GM18907 (cell line): ENCODE measurements around the gene WWP2.
"Not testable (repeated sequence)": the region's sequence is repeated elsewhere in the genome, so short reads cannot be mapped to it uniquely, and the experiment has no call there.

ENCODE experiments used
- ATAC-seq: cut with Tn5 transposase; IDR thresholded peaks from one replicate; pipeline ENCODE4 v1.9.1; 2021; ENCODE audit warnings: mild to moderate bottlenecking, moderate library complexity; ENCODE audit not compliant: unreplicated experiment

WWP2 gene

GRCh38 chr16:69853481-69853880, 91.3 kb downstream of the WWP2 start:
- no peak for ATAC-seq

- not testable (repeated sequence) for ATAC-seq
These were observed 92.6 kb downstream of the WWP2 start for GRCh38 chr16:69854776-69855175.

GRCh38 chr16:69855592-69855991, 93.5 kb downstream of the WWP2 start:
- no peak for ATAC-seq

- ATAC-seq, result no peak
These were observed 96.3 kb downstream of the WWP2 start for GRCh38 chr16:69858191-69859104.

- no peak for ATAC-seq
These were observed 97.2 kb downstream of the WWP2 start for GRCh38 chr16:69859105-69859989.

- no peak for ATAC-seq
These were observed 98.4 kb downstream of the WWP2 start for GRCh38 chr16:69860233-69861231.

GRCh38 chr16:69861292-69862030, 99.3 kb downstream of the WWP2 start:
- ATAC-seq, result no peak

- ATAC-seq, result no peak
These were observed 101.5 kb downstream of the WWP2 start for GRCh38 chr16:69863401-69864281.

- ATAC-seq, result no peak
These were observed 103.6 kb downstream of the WWP2 start for GRCh38 chr16:69865701-69866100.

GRCh38 chr16:69867784-69868560, 105.8 kb downstream of the WWP2 start:
- ATAC-seq, result no peak

- no peak for ATAC-seq
These were observed 108.6 kb downstream of the WWP2 start for GRCh38 chr16:69870761-69871160.

- ATAC-seq, result no peak
These were observed 109.6 kb downstream of the WWP2 start for GRCh38 chr16:69871708-69872107.

GRCh38 chr16:69872888-69873287, 110.8 kb downstream of the WWP2 start:
- ATAC-seq, result no peak

GRCh38 chr16:69873783-69874182, 111.7 kb downstream of the WWP2 start:
- ATAC-seq, result no peak

GRCh38 chr16:69874271-69874670, 112.1 kb downstream of the WWP2 start:
- ATAC-seq, result no peak

GRCh38 chr16:69880640-69881133, 118.6 kb downstream of the WWP2 start:
- ATAC-seq, result no peak

GRCh38 chr16:69881141-69881540, 119.0 kb downstream of the WWP2 start:
- ATAC-seq, result no peak

- ATAC-seq, result no peak
These were observed 121.6 kb downstream of the WWP2 start for GRCh38 chr16:69883744-69884143.
